Activated CD4-positive, alpha-beta memory T cell treated with anti-CD3 and anti-CD28 coated beads for 36 hours (primary cell): ENCODE results near the gene RNF130. TPM values are rescaled to one million over a fixed set of nuclear protein-coding genes. Genes with fewer than 3 reads are reported as not detected.
"Not testable (repeated sequence)": the region's sequence is repeated elsewhere in the genome, so short reads cannot be mapped to it uniquely, and the experiment has no call there.

ENCODE experiments used
- CTCF ChIA-PET: fragments of 350-600 bp; sonication (Branson Sonifier 250); formaldehyde crosslinking; loops from one replicate; lab custom pipeline; 2021; ENCODE audit warnings: antibody characterized with exemption, inconsistent platforms; lab: Charles Lee
- POLR2A ChIA-PET: fragments of 350-600 bp; sonication (Branson Sonifier 250); formaldehyde crosslinking; loops from one replicate; lab custom pipeline; 2021; ENCODE audit warnings: antibody characterized with exemption; lab: Charles Lee
- DNase-seq: peaks from one replicate; pipeline ENCODE4 v3.0.0-alpha.2; 2020
- H3K27ac Mint-ChIP-seq: one replicate; pipeline ENCODE4 v1.8.0; 2021; ENCODE audit warnings: mixed read lengths
- H3K27me3 Mint-ChIP-seq: one replicate; pipeline ENCODE4 v1.8.0; 2021; ENCODE audit warnings: mixed read lengths
- H3K36me3 Mint-ChIP-seq: one replicate; pipeline ENCODE4 v1.8.0; 2021; ENCODE audit warnings: mixed read lengths
- H3K4me1 Mint-ChIP-seq: one replicate; pipeline ENCODE4 v1.8.0; 2021; ENCODE audit warnings: low read depth, mixed read lengths
- H3K4me3 Mint-ChIP-seq: one replicate; pipeline ENCODE4 v1.8.0; 2021; ENCODE audit warnings: mild to moderate bottlenecking, mixed read lengths
- H3K9me3 Mint-ChIP-seq: one replicate; pipeline ENCODE4 v1.8.0; 2021; ENCODE audit warnings: mixed read lengths
- intact Hi-C: fragments of 100-400 bp; cut with micrococcal nuclease; formaldehyde crosslinking; loops from one replicate; pipeline ENCODE4 v1.15.1; 2023
- total RNA-seq, 2 experiments: library from RNA; stranded (reverse); gene quantifications; one replicate each; pipeline ENCODE4 v1.2.3, GENCODE V29; 2021

The RNF130 gene
- total RNA-seq, 2 experiments from 2014 or later, result 9.9 to 10.1 TPM

DNA sequence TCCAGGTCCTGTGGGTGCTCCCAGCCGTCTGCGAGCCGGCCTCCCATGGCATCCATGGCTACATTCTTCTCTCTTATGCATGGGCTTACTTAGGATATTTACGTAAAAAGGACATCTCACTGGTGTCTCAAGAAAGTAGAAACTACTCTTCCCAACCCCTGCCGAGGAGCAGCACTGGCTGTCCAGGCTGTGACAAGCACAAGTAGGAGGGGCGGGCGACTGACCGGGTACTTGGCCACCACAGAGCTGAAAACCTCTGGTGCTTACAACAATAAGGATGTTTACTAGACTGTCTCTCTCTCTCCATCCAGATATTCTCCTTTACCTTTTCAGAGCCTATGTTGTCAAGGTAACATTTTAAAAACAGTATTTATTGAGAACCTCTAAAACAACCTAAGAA lies 107.5 kb downstream of the RNF130 start:
- Mint-ChIP-seq H3K27ac (no peak overlapping the region), H3K4me1 (no peaks in the 10 kb centered on the region)

DNA sequence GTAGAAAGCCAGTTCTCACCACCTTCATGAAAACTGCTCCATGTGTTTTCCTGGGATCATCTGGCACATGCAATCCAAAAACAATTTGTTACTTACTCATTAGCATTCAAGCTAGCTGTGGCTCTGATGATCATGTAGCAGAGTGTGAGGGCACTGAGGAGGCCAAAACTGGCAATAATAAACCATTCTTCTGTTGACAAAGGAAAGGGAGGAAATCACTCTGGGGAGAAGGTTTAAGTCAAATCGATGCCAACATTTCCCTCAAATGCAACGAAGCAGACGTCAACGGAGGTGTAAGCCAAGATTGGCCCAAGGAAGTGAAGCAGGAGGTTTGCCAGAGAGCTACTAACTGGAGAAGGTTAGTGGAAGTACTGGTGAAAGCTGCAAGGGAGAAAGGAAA lies 108.2 kb downstream of the RNF130 start:
- Mint-ChIP-seq H3K27ac (no peak overlapping the region), H3K9me3 (no peaks in the 10 kb centered on the region), H3K36me3 (peaks cover 19% of the 10 kb centered on the region), H3K4me3 (no peak overlapping the region), H3K4me1 (no peaks in the 10 kb centered on the region), H3K27me3 (no peaks in the 10 kb centered on the region)
- DNase-seq, result no peak
- intact Hi-C loops, result no loop called here
- ChIA-PET POLR2A (no interaction called here), CTCF (no interaction called here)

More for the DNA sequence above, 107.5 kb downstream of the RNF130 start:
- ChIA-PET POLR2A (no interaction called here), CTCF (interaction anchor here (1.1 kb wide), 1 partner anchor 14 kb away, joined by 3 read pairs; no protein-coding TSS in a partner anchor)
- Mint-ChIP-seq H3K4me3 (no peak overlapping the region), H3K27me3 (no peaks in the 10 kb centered on the region), H3K9me3 (no peaks in the 10 kb centered on the region), H3K36me3 (peaks cover 19% of the 10 kb centered on the region)
- no peak for DNase-seq
- intact Hi-C loops, result no loop called here

DNA sequence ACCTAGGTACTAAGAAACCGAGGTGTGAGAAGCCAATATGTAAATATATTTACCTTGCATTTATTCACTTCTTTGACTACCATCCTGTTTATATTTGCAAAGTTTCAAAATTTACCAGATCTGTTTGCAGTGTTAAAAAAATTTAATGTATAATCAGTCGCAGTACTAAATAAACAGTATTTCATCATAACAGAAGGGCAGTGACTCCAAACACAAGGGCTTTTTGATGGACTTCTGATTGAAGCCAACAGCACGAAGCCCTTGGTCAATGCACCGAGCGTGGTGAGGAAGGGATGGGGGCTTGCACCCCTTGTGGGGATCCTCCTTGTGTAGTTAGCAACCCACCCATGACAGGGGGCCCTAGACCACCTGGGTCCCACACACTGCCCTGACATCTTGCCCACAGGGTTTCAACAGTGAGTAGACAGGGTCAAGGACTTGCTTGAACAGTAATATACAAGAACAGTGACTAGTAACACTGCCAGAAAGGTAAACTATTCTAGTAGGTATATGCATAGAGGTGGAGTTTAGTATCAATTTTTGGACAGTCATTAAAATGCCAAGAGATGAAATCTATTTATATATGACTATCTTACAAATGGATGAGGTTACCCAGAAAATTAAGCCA lies 111.2 kb downstream of the RNF130 start:
- H3K27me3 Mint-ChIP-seq, result no peaks in the 10 kb centered on the region
- DNase-seq, result no peak
- ChIA-PET POLR2A (no interaction called here), CTCF (no interaction called here)
- intact Hi-C loops, result no loop called here
- H3K36me3 Mint-ChIP-seq, result peaks cover 11% of the 10 kb centered on the region
- no peaks in the 10 kb centered on the region for H3K4me1 Mint-ChIP-seq
- H3K9me3 Mint-ChIP-seq, result no peaks in the 10 kb centered on the region
- H3K4me3 Mint-ChIP-seq, result no peak overlapping the region
- no peak overlapping the region for H3K27ac Mint-ChIP-seq

DNA sequence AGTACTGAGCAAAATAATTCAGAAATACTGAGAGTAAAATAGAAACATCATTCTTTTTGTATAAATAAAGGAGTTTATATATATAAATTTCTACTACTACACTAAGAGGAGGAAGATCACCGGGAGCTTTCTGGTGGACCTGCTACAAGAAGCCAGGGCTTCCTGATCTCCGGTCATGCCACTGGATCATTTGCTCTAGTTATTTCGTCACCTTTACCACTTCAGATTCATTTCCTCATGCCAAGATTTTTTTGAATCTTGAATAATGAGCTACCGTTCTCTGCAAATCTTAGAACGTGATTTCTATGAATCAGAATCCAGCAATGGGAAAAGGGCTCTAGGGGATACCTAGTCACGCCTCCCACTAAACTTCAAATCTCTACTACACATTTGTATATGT lies 111.9 kb downstream of the RNF130 start:
- no peak for DNase-seq
- Mint-ChIP-seq H3K27ac (no peak overlapping the region), H3K27me3 (no peaks in the 10 kb centered on the region), H3K4me3 (no peak overlapping the region), H3K4me1 (no peaks in the 10 kb centered on the region), H3K36me3 (peaks cover 11% of the 10 kb centered on the region), H3K9me3 (no peaks in the 10 kb centered on the region)
- POLR2A ChIA-PET, result no interaction called here
- CTCF ChIA-PET, result no interaction called here
- intact Hi-C loops, result no loop called here

DNA sequence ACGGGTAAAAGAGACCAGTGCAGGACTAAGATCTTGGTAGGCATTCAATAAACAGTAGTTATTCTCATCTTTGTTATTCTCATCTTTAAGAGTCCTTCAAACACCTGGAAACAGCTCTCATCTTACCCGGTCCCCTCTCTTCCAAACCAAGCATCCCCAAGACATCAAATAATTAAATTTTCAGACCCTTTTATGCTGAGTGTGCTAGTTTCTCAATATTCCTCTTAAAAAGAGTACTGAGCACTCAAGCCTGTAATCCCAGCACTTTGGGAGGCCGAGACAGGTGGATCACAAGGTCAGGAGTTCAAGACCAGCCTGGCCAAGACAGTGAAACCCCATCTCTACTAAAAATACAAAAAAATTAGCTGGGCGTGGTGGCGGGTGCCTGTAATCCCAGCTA lies 112.4 kb downstream of the RNF130 start:
- intact Hi-C loops, H3K9me3 Mint-ChIP-seq, H3K4me1 Mint-ChIP-seq, H3K27ac Mint-ChIP-seq, DNase-seq, POLR2A ChIA-PET, H3K4me3 Mint-ChIP-seq, H3K27me3 Mint-ChIP-seq, CTCF ChIA-PET: not testable (repeated sequence)
- peaks cover 11% of the 10 kb centered on the region for H3K36me3 Mint-ChIP-seq

DNA sequence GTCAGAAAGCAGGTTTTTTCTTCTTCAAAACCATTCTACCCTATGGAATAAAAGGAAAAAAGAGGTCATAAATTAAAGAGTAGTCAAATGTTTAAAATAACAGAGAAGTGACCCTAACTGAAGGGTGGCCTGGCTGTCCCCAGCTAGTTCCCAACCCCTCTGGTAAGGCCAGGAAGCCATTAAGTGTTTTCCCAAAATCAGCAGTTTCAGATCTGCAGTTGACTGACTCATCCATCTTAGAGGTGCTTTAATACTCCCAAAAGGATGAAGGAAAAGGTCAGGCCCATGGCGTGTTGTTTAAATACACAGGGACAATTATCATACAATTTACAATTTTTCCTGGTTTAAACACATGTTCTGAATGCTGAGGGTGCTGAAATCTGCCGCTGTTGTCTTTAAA lies 115.9 kb downstream of the RNF130 start:
- Mint-ChIP-seq H3K9me3 (no peaks in the 10 kb centered on the region), H3K36me3 (peaks cover 2% of the 10 kb centered on the region), H3K27me3 (no peaks in the 10 kb centered on the region), H3K27ac (no peak overlapping the region), H3K4me3 (no peak overlapping the region), H3K4me1 (no peaks in the 10 kb centered on the region)
- intact Hi-C loops, result no loop called here
- DNase-seq, result no peak
- CTCF ChIA-PET, result interaction anchor here (0.9 kb wide), 1 partner anchor 206 kb away, joined by 3 read pairs; no protein-coding TSS in a partner anchor
- POLR2A ChIA-PET, result no interaction called here

DNA sequence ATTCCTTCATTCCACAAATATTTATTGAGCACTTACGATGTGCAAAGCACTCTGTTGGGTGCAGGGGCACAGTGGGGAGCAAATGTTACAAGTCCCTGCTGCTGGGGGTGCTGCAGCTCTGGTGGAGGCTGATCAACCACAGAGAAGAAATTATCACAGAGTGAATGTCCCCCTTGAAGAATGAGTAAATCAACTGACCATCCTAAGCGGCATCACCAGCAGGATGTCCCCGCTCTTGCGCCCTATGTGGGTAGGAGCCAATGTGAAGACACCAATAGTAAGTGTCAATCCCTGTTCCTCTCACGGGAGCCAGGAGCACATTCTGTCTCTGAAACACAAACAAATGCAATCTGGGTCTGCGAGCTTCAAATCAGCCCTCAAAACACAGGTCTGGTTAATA lies 116.5 kb downstream of the RNF130 start:
- CTCF ChIA-PET, result no interaction called here
- intact Hi-C loops, result no loop called here
- H3K27ac Mint-ChIP-seq, result no peak overlapping the region

DNA sequence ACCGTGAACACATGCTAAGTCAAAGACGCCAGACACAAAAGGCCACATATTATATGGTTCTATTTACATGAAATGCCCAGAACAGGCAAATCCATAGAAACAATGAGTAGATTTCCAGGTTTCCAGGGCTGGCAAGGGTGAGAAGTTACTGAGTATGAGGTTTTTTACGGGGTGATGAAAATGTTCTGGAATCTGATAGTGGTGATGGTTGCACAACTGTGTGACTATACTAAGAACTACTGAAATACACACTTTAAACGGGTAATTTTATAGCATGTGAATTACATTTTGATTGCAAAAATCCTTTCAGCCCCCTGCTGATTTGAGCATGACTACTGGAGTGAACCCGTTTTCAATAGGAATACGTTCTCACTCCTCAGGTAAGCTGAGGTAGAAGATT lies 117.1 kb downstream of the RNF130 start:
- intact Hi-C loops, result no loop called here
- Mint-ChIP-seq H3K4me3 (no peak overlapping the region), H3K27me3 (no peaks in the 10 kb centered on the region), H3K27ac (no peak overlapping the region), H3K4me1 (no peaks in the 10 kb centered on the region), H3K9me3 (no peaks in the 10 kb centered on the region), H3K36me3 (peaks cover 2% of the 10 kb centered on the region)
- DNase-seq, result no peak
- CTCF ChIA-PET, result no interaction called here
- POLR2A ChIA-PET, result no interaction called here

More for the DNA sequence above, 116.5 kb downstream of the RNF130 start:
- POLR2A ChIA-PET, result no interaction called here
- no peak for DNase-seq
- no peaks in the 10 kb centered on the region for H3K27me3 Mint-ChIP-seq
- no peaks in the 10 kb centered on the region for H3K9me3 Mint-ChIP-seq
- no peaks in the 10 kb centered on the region for H3K4me1 Mint-ChIP-seq
- peaks cover 2% of the 10 kb centered on the region for H3K36me3 Mint-ChIP-seq
- no peak overlapping the region for H3K4me3 Mint-ChIP-seq

DNA sequence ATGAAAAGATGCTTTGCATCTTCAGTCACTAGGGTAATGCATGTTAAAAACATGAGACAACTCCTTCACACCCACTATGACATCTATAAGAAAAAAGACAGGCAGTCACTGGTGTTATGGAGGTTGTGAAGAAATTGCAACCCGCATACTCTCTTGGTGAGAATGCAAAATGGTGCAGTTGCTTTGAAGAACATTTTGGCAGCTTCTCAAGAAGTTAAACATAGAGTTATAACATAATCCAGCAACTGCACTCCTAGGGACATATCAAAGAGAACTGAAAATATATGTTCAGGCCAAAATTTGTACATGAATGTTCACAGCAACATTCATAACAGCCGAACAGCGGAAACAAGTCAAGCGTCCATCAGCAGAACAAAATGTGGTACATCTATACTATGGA lies 117.6 kb downstream of the RNF130 start:
- no peaks in the 10 kb centered on the region for H3K4me1 Mint-ChIP-seq
- intact Hi-C loops, result no loop called here
- no peak overlapping the region for H3K27ac Mint-ChIP-seq
- ChIA-PET CTCF (no interaction called here), POLR2A (no interaction called here)
- H3K4me3 Mint-ChIP-seq, result no peak overlapping the region
- H3K27me3 Mint-ChIP-seq, result no peaks in the 10 kb centered on the region
- H3K9me3 Mint-ChIP-seq, result no peaks in the 10 kb centered on the region
- DNase-seq, result no peak
- peaks cover 2% of the 10 kb centered on the region for H3K36me3 Mint-ChIP-seq

DNA sequence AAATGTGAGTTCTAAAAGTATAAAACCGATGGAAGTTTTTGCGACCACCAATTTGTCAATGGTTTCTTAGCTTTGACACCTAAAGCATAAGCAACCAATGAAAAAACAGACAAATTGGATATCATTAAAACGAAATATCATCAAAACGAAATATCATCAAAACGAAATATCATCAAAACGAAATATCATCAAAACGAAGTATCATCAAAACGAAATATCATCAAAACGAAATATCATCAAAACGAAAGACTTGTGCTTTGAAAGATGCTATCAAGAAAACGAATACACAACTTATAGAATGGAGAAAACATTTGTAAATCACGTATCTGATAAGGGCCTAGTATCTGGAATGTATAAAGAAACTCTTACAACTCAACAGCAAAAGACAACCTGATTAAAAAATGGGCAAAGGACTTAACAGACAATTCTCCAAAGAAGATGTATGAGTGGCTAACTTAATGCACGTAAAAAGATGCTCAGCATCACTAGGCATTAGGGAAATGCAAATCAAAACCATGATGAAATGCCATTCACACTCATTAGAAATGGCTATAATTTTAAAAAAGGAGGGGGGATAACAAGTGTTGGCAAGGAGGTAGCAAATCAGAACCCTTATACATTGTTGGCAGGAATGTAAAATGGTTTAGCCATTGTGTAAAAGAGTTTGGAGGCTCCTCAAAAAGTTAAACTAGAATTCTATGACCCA lies 134.4 kb downstream of the RNF130 start:
- DNase-seq, result no peak
- intact Hi-C loops, result no loop called here
- CTCF ChIA-PET, result no interaction called here
- Mint-ChIP-seq H3K27me3 (peaks cover 7% of the 10 kb centered on the region), H3K27ac (no peak overlapping the region), H3K4me3 (no peak overlapping the region), H3K4me1 (no peaks in the 10 kb centered on the region), H3K36me3 (no peaks in the 10 kb centered on the region), H3K9me3 (no peaks in the 10 kb centered on the region)
- POLR2A ChIA-PET, result no interaction called here

DNA sequence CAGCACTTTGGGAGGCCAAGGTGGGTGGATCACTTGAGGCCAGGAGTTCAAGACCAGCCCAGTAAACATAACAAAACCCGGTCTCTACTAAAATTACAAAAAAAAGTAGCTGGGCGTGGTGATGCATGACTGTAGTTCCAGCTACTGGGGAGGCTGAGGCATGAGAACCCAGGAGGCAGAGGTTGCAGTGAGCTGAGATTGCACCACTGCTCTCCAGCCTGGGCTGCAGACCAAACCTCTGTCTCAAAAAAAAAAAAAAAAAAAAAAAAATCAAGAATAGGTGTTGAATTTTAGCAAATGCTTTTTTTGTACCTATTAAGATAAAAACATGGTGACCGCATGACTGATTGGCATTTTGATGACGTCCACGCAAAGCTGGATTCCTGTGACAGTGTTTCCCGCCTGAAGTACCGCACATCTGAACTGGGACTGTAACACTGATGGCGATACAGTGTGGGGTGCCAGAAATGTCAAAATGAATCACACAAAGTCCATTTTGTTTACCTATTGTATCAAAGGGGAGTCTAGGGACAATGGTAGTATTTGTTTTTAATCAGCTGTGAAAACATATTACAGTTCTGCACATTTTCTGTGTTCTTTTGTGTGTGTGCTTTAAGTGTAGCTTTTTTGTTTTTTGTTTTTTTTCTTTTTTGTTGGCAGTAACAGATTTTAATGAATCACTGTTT lies 140.6 kb downstream of the RNF130 start:
- no peaks in the 10 kb centered on the region for H3K9me3 Mint-ChIP-seq
- H3K27ac Mint-ChIP-seq, result no peak overlapping the region
- no peak for DNase-seq
- H3K4me3 Mint-ChIP-seq, result no peak overlapping the region
- peaks cover under 1% of the 10 kb centered on the region for H3K27me3 Mint-ChIP-seq
- POLR2A ChIA-PET, result no interaction called here
- H3K36me3 Mint-ChIP-seq, result no peaks in the 10 kb centered on the region
- intact Hi-C loops, result no loop called here
- CTCF ChIA-PET, result no interaction called here
- H3K4me1 Mint-ChIP-seq, result no peaks in the 10 kb centered on the region

DNA sequence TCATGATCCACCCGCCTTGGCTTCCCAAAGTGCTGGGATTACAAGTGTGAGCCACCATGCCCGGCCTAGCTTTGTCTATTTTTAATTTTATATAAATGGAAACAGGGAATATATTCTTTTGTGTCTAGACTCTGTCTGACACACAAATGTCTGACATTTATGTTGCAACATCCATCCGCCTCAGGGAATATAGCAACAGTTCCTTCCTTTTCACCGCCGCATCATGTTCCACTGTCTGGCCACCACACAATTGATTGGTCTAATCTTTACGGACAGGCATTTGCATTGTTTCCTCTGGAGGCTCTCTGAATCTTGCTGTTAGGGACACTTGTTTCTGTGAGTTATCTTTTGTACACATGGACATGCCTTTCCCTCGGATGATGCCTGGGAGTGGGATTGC lies 143.7 kb downstream of the RNF130 start:
- intact Hi-C loops, result no loop called here
- Mint-ChIP-seq H3K27me3 (no peaks in the 10 kb centered on the region), H3K4me3 (no peak overlapping the region), H3K9me3 (no peaks in the 10 kb centered on the region), H3K27ac (no peak overlapping the region), H3K36me3 (no peaks in the 10 kb centered on the region), H3K4me1 (no peaks in the 10 kb centered on the region)
- DNase-seq, result no peak
- ChIA-PET POLR2A (no interaction called here), CTCF (no interaction called here)
